K562 (cell line): ENCODE measurements around the gene TRIM40. TPM values are rescaled to one million over a fixed set of nuclear protein-coding genes. Genes with fewer than 3 reads are reported as not detected.
A peak's percentile ranks its signal among the peaks of the same experiment; 100 is the strongest.

ENCODE experiments used
- BCL6 ChIP-seq: fragments of 250-450 bp; sonication (Bioruptor Pico); IDR thresholded peaks from 2 replicates; pipeline ENCODE4 v1.4.0; 2020
- CREB1 ChIP-seq, 2 experiments: sonication (generic) in 1 of 2; formaldehyde crosslinking in 1 of 2; IDR thresholded peaks; 2 replicates each; pipeline versions ENCODE4 v1.6.1 to v1.8.0; 2012 to 2022; ENCODE audit warnings: inconsistent platforms in 1 of 2, mild to moderate bottlenecking in 1 of 2, missing genetic modification reagents in 1 of 2, moderate library complexity in 1 of 2
- CREM ChIP-seq: IDR thresholded peaks from 2 replicates; pipeline ENCODE4 v1.6.1; 2014; ENCODE audit warnings: antibody characterized with exemption, low read depth
- FOXK2 ChIP-seq, 2 experiments: fragments of 450-650 bp; IDR thresholded peaks in 1 of 2; conservative IDR thresholded peaks in 1 of 2; 2 replicates each; pipeline ENCODE4 v1.6.1; 2016; ENCODE audit warnings: low read depth in 2 of 2, mild to moderate bottlenecking in 1 of 2
- MTA3 ChIP-seq: fragments of 450-650 bp; formaldehyde crosslinking; IDR thresholded peaks from 2 replicates; pipeline ENCODE4 v1.6.1; 2017; ENCODE audit warnings: mild to moderate bottlenecking, borderline replicate concordance
- NRF1 ChIP-seq, 2 experiments: fragments of 450-650 bp; IDR thresholded peaks in 1 of 2; conservative IDR thresholded peaks in 1 of 2; 2 replicates each; pipeline ENCODE4 v1.6.1; 2014; ENCODE audit warnings: mild to moderate bottlenecking in 2 of 2
- PHF20 ChIP-seq: fragments of 450-650 bp; IDR thresholded peaks from 2 replicates; pipeline ENCODE4 v1.6.1; 2018; ENCODE audit not compliant: partially characterized antibody
- TCF3 ChIP-seq: sonication (generic); formaldehyde crosslinking; IDR thresholded peaks from 2 replicates; pipeline ENCODE4 v1.4.0; 2020; ENCODE audit warnings: mild to moderate bottlenecking, missing genetic modification reagents
- ZNF24 ChIP-seq: fragments of 450-650 bp; IDR thresholded peaks from 2 replicates; pipeline ENCODE4 v1.6.1; 2016
- ZNF311 ChIP-seq: fragments of 250-450 bp; sonication (Bioruptor Pico); IDR thresholded peaks from 2 replicates; pipeline ENCODE4 v1.4.0; 2020; ENCODE audit warnings: mild to moderate bottlenecking, moderate library complexity
- ZNF589 ChIP-seq: fragments of 200-800 bp; sonication (Bioruptor generic); IDR thresholded peaks from 2 replicates; pipeline ENCODE4 v1.6.1; 2016; ENCODE audit warnings: low read depth, missing genetic modification characterization, missing compliant biosample characterization
- polyA plus RNA-seq, 8 experiments: library from polyadenylated mRNA; depleted of rRNA in 4 of 8; stranded (reverse) in 5 of 8; unstranded in 3 of 8; fragments of >200 nt; fragmentation: Nextera tagmentation in 2 of 8; fragmentation: Illumina TruSeq in 1 of 8; extraction: Ambion mirVana in 2 of 8; extraction: Trizol in 1 of 8; gene quantifications; 2 replicates each; pipeline versions ENCODE4 v1.2.1 to v1.2.3, GENCODE V29; 2011 to 2014; ENCODE audit warnings: inconsistent platforms in 1 of 8, missing spikeins in 1 of 8
- total RNA-seq, 7 experiments: library from RNA; depleted of rRNA in 6 of 7; stranded (reverse); fragments of >200 nt in 6 of 7; fragmentation: Illumina TruSeq in 2 of 7; extraction: Trizol in 2 of 7; gene quantifications; 2 replicates each; pipeline versions ENCODE4 v1.2.1 to v1.2.3, GENCODE V29; 2011 to 2021; ENCODE audit warnings: low replicate concordance in 1 of 7
- TF ChIP-seq, protein P1 (sequence below): sonication (generic); formaldehyde crosslinking; IDR thresholded peaks from 2 replicates; pipeline ENCODE4 v1.8.1; 2023; ENCODE audit warnings: mild to moderate bottlenecking, missing genetic modification reagents
- TF ChIP-seq, protein P2 (sequence below), 2 experiments: fragments of 450-650 bp; IDR thresholded peaks; 2 replicates each; pipeline ENCODE4 v1.6.1; 2018; ENCODE audit warnings: mild to moderate bottlenecking in 2 of 2, low read depth in 1 of 2; ENCODE audit not compliant: partially characterized antibody in 2 of 2
- TF ChIP-seq, protein P3 (sequence below): fragments of 200-400 bp; formaldehyde crosslinking; IDR thresholded peaks from 2 replicates; pipeline ENCODE4 v1.6.1; 2017; ENCODE audit warnings: mild to moderate bottlenecking, low read depth, low read length, moderate library complexity
- TF ChIP-seq, protein P4 (sequence below), 2 experiments: fragments of 450-650 bp; conservative IDR thresholded peaks; 2 replicates each; pipeline ENCODE4 v1.6.1; 2017; ENCODE audit warnings: mild to moderate bottlenecking in 2 of 2, moderate library complexity in 2 of 2

TRIM40 gene
- total and polyA plus RNA-seq, 9 of the 15 experiments (the other 6 are each of a cell fraction or from before 2014, with no cell fraction given): 0.04 to 0.08 TPM; not detected in 7

DNA sequence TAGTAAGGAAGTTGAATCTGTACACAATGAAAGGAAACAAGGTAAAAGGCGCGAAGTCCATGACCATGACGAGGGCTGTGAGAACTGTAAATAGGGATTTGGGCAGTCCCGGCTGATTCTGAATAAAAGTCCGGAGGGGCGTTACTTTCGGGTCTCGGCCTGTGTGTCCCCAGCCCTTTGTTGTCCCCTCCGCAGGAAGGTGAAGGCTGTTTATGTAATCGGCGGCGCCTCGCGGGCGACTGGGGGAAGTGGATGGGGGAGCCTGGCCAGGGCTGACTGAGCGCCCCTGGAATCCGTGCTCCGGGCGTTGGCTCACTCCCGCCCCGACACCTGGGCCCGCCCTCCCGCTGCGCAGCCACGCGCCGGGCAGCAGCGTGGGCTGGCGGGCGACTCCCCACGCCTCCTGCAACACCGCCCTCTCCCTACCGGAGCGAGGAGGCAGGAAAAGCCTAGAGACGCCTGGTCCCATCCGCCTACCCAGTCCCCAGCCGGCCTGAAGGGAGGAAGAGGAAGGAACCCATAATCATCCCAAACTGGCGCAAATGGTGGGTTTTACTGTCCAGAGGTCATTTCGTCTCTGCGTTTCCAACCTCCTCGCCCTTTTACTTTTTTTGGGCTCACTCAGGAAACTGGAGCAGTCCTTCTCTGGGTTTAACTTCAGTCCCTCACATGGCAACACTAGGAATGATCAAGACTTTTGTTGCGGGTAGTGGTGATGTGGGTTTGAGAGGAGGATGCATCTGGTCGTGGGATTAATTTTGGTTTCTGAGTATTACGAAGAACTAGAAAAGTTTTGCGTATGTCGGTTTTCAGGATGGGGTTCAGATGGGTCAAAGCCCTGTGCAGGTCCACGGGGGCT is 35.1 kb upstream of the TRIM40 start (continued):
- TF ChIP-seq, protein P1, sequence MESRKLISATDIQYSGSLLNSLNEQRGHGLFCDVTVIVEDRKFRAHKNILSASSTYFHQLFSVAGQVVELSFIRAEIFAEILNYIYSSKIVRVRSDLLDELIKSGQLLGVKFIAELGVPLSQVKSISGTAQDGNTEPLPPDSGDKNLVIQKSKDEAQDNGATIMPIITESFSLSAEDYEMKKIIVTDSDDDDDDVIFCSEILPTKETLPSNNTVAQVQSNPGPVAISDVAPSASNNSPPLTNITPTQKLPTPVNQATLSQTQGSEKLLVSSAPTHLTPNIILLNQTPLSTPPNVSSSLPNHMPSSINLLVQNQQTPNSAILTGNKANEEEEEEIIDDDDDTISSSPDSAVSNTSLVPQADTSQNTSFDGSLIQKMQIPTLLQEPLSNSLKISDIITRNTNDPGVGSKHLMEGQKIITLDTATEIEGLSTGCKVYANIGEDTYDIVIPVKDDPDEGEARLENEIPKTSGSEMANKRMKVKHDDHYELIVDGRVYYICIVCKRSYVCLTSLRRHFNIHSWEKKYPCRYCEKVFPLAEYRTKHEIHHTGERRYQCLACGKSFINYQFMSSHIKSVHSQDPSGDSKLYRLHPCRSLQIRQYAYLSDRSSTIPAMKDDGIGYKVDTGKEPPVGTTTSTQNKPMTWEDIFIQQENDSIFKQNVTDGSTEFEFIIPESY (CRISPR knock-in tag): peak; percentile 63
- TF ChIP-seq BCL6 (CRISPR knock-in tag): no peak
- peak; percentile 31; the same call in 1 of the 2 replicates for TF ChIP-seq CREM
- TF ChIP-seq ZNF589 (CRISPR knock-in tag): no peak
- TF ChIP-seq PHF20: no peak
- no peak for TF ChIP-seq ZNF24
- TF ChIP-seq FOXK2 (conservative IDR thresholded peaks at IDR 0.05 in 1 of 2, IDR thresholded peaks at IDR 0.05 in 1 of 2; ENCODE audit: low read depth in 2 of 2): no peak
- peak; percentile 32 to 48; a peak in 3 of 4 replicates for TF ChIP-seq NRF1 (conservative IDR thresholded peaks at IDR 0.05 in 1 of 2, IDR thresholded peaks at IDR 0.05 in 1 of 2)
- TF ChIP-seq, protein P2, sequence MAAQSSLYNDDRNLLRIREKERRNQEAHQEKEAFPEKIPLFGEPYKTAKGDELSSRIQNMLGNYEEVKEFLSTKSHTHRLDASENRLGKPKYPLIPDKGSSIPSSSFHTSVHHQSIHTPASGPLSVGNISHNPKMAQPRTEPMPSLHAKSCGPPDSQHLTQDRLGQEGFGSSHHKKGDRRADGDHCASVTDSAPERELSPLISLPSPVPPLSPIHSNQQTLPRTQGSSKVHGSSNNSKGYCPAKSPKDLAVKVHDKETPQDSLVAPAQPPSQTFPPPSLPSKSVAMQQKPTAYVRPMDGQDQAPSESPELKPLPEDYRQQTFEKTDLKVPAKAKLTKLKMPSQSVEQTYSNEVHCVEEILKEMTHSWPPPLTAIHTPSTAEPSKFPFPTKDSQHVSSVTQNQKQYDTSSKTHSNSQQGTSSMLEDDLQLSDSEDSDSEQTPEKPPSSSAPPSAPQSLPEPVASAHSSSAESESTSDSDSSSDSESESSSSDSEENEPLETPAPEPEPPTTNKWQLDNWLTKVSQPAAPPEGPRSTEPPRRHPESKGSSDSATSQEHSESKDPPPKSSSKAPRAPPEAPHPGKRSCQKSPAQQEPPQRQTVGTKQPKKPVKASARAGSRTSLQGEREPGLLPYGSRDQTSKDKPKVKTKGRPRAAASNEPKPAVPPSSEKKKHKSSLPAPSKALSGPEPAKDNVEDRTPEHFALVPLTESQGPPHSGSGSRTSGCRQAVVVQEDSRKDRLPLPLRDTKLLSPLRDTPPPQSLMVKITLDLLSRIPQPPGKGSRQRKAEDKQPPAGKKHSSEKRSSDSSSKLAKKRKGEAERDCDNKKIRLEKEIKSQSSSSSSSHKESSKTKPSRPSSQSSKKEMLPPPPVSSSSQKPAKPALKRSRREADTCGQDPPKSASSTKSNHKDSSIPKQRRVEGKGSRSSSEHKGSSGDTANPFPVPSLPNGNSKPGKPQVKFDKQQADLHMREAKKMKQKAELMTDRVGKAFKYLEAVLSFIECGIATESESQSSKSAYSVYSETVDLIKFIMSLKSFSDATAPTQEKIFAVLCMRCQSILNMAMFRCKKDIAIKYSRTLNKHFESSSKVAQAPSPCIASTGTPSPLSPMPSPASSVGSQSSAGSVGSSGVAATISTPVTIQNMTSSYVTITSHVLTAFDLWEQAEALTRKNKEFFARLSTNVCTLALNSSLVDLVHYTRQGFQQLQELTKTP (IDR thresholded peaks at IDR 0.05; ENCODE audit: low read depth in 1 of 2, partially characterized antibody in 2 of 2): no peak
- TF ChIP-seq ZNF311 (CRISPR knock-in tag): no peak
- TF ChIP-seq, protein P3, sequence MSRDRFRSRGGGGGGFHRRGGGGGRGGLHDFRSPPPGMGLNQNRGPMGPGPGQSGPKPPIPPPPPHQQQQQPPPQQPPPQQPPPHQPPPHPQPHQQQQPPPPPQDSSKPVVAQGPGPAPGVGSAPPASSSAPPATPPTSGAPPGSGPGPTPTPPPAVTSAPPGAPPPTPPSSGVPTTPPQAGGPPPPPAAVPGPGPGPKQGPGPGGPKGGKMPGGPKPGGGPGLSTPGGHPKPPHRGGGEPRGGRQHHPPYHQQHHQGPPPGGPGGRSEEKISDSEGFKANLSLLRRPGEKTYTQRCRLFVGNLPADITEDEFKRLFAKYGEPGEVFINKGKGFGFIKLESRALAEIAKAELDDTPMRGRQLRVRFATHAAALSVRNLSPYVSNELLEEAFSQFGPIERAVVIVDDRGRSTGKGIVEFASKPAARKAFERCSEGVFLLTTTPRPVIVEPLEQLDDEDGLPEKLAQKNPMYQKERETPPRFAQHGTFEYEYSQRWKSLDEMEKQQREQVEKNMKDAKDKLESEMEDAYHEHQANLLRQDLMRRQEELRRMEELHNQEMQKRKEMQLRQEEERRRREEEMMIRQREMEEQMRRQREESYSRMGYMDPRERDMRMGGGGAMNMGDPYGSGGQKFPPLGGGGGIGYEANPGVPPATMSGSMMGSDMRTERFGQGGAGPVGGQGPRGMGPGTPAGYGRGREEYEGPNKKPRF: no peak
- no peak for TF ChIP-seq TCF3 (CRISPR knock-in tag)
- no peak for TF ChIP-seq MTA3
- TF ChIP-seq, protein P4, sequence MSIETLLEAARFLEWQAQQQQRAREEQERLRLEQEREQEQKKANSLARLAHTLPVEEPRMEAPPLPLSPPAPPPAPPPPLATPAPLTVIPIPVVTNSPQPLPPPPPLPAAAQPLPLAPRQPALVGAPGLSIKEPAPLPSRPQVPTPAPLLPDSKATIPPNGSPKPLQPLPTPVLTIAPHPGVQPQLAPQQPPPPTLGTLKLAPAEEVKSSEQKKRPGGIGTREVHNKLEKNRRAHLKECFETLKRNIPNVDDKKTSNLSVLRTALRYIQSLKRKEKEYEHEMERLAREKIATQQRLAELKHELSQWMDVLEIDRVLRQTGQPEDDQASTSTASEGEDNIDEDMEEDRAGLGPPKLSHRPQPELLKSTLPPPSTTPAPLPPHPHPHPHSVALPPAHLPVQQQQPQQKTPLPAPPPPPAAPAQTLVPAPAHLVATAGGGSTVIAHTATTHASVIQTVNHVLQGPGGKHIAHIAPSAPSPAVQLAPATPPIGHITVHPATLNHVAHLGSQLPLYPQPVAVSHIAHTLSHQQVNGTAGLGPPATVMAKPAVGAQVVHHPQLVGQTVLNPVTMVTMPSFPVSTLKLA (conservative IDR thresholded peaks at IDR 0.05): 0 out of 4 replicates have a peak, but pooled peaks of 1 of the 2 experiments have one; percentile 23
- TF ChIP-seq CREB1 (IDR thresholded peaks at IDR 0.05): no peak
- no peak for TF ChIP-seq CREB1 (CRISPR knock-in tag; IDR thresholded peaks at IDR 0.05)
